HepG2 (cell line): ENCODE data around the gene POLR2B. TPM values are rescaled to one million over a fixed set of nuclear protein-coding genes. Genes with fewer than 3 reads are reported as not detected.

ENCODE experiments used
- ATAC-seq: fragments of 200-7000 bp; cut with Tn5 transposase; 3 replicates; pipeline ENCODE4 v1.9.1; 2020; ENCODE audit warnings: mild to moderate bottlenecking, moderate library complexity
- BruUV-seq: library from RNA; stranded (reverse); fragments of 400-500 nt; replicated peaks from 2 replicates; lab custom pipeline; 2021; lab: Mats Ljungman, UMichigan
- CTCF ChIA-PET: fragments of 300-600 bp; formaldehyde crosslinking; extraction: SDS; loops from one replicate; lab custom pipeline; 2021; ENCODE audit warnings: low total read pairs, inconsistent platforms, low intra/inter-chr PET ratio; lab: Yijun Ruan, JAX
- POLR2A ChIA-PET: fragments of 350-600 bp; sonication (Branson Sonifier 250); formaldehyde crosslinking; loops from one replicate; lab custom pipeline; 2020; ENCODE audit warnings: antibody characterized with exemption, inconsistent platforms; lab: Yijun Ruan, JAX
- DNase-seq: peaks from one replicate; pipeline ENCODE4 v3.0.0-alpha.2; 2015; ENCODE audit warnings: low spot score
- FAIRE-seq: peaks from 3 replicates; lab custom pipeline; 2011; peaks lifted over from hg19 to GRCh38; lab: Jason Lieb, UNC
- H2AFZ ChIP-seq: one replicate; pipeline ENCODE4 v1.6.1; 2011; ENCODE audit warnings: low read length, inconsistent platforms
- H3K27ac ChIP-seq: fragments of 300-600 bp; 3 replicates; pipeline ENCODE4 v1.8.0; 2011; ENCODE audit warnings: mixed run types, mild to moderate bottlenecking, mixed read lengths, low read length, inconsistent platforms; ENCODE audit not compliant: insufficient read depth; ENCODE audit errors: extremely low read length
- H3K27me3 ChIP-seq, 2 experiments: fragments of 200-600 bp in 1 of 2; 2 replicates in 1 of 2; 3 replicates in 1 of 2; pipeline versions ENCODE4 v1.6.0 to v1.8.0; 2011; ENCODE audit warnings: low read length in 2 of 2, mild to moderate bottlenecking in 2 of 2, moderate library complexity in 2 of 2, inconsistent platforms in 1 of 2; ENCODE audit not compliant: insufficient read depth in 2 of 2, control insufficient read depth in 1 of 2
- H3K36me3 ChIP-seq, 2 experiments: fragments of 200-600 bp in 1 of 2; replicated peaks in 1 of 2; 2 replicates in 1 of 2; 3 replicates in 1 of 2; pipeline versions ENCODE4 v1.5.1 to v1.8.0; 2011; ENCODE audit warnings: low read length in 2 of 2, inconsistent platforms in 1 of 2; ENCODE audit not compliant: insufficient read depth in 2 of 2, control insufficient read depth in 1 of 2
- H3K4me1 ChIP-seq: 2 replicates; pipeline ENCODE4 v1.5.1; 2012; ENCODE audit warnings: low read length, inconsistent platforms; ENCODE audit not compliant: insufficient read depth
- H3K4me2 ChIP-seq: 2 replicates; pipeline ENCODE4 v1.6.0; 2011; ENCODE audit warnings: low read depth, low read length, inconsistent platforms
- H3K4me3 ChIP-seq, 3 experiments: fragments of 200-600 bp in 1 of 3; sonication (generic), shearing (Covaris generic) in 1 of 3; replicated peaks in 1 of 3; 2 replicates each; pipeline ENCODE4 v1.5.1; 2011 to 2016; ENCODE audit warnings: low read length in 3 of 3, inconsistent platforms in 2 of 3, low read depth in 2 of 3, mild to moderate bottlenecking in 2 of 3, control low read depth in 1 of 3, mixed read lengths in 1 of 3; ENCODE audit not compliant: insufficient read depth in 1 of 3
- H3K79me2 ChIP-seq: one replicate; pipeline ENCODE4 v1.6.1; 2011; ENCODE audit warnings: low read length, inconsistent platforms; ENCODE audit not compliant: insufficient read depth
- H3K9ac ChIP-seq: 2 replicates; pipeline ENCODE4 v1.6.0; 2011; ENCODE audit warnings: mild to moderate bottlenecking, low read depth, low read length, inconsistent platforms; ENCODE audit not compliant: insufficient read depth
- H3K9me3 ChIP-seq: 2 replicates; pipeline ENCODE4 v1.5.1; 2012; ENCODE audit warnings: mild to moderate bottlenecking, low read length
- H4K20me1 ChIP-seq: 2 replicates; pipeline ENCODE4 v1.6.0; 2011; ENCODE audit warnings: inconsistent platforms, mild to moderate bottlenecking, low read length, moderate library complexity; ENCODE audit not compliant: insufficient read depth
- GZF1 ChIP-seq: sonication (generic); formaldehyde crosslinking; IDR thresholded peaks from 2 replicates; pipeline ENCODE4 v1.5.1; 2020; ENCODE audit warnings: mild to moderate bottlenecking, missing genetic modification reagents
- LCORL ChIP-seq, 2 experiments: fragments of 450-650 bp in 1 of 2; sonication (generic) in 1 of 2; formaldehyde crosslinking in 1 of 2; IDR thresholded peaks; 2 replicates each; pipeline versions ENCODE4 v1.5.0 to v1.6.1; 2017 to 2020; ENCODE audit warnings: antibody characterized with exemption in 1 of 2, missing genetic modification reagents in 1 of 2
- MTF2 ChIP-seq: sonication (generic); formaldehyde crosslinking; IDR thresholded peaks from 2 replicates; pipeline ENCODE4 v1.5.0; 2020; ENCODE audit warnings: missing genetic modification reagents, borderline replicate concordance
- PBX2 ChIP-seq: IDR thresholded peaks from 2 replicates; pipeline ENCODE4 v1.6.1; 2016; ENCODE audit warnings: control low read depth
- POGK ChIP-seq: sonication (generic); formaldehyde crosslinking; conservative IDR thresholded peaks from 2 replicates; pipeline ENCODE4 v1.8.0; 2022; ENCODE audit warnings: mild to moderate bottlenecking, moderate library complexity, missing genetic modification reagents
- PRDM4 ChIP-seq: sonication (generic); formaldehyde crosslinking; IDR thresholded peaks from 2 replicates; pipeline ENCODE4 v1.9.0; 2021; ENCODE audit warnings: missing genetic modification reagents, borderline replicate concordance
- RCOR2 ChIP-seq: IDR thresholded peaks from 2 replicates; pipeline ENCODE4 v1.6.1; 2016; ENCODE audit warnings: missing biosample characterization, missing genetic modification reagents
- TBX2 ChIP-seq: sonication (generic); formaldehyde crosslinking; IDR thresholded peaks from 2 replicates; pipeline ENCODE4 v1.5.0; 2020; ENCODE audit warnings: missing genetic modification reagents, mild to moderate bottlenecking, borderline replicate concordance
- TFE3 ChIP-seq: IDR thresholded peaks from 2 replicates; pipeline ENCODE4 v1.6.1; 2016
- TGIF2 ChIP-seq: IDR thresholded peaks from 2 replicates; pipeline ENCODE4 v1.6.1; 2016; ENCODE audit warnings: control low read depth, missing compliant biosample characterization
- ZHX1 ChIP-seq: sonication (generic); formaldehyde crosslinking; IDR thresholded peaks from 2 replicates; pipeline ENCODE4 v1.8.1; 2022; ENCODE audit warnings: low read depth, mild to moderate bottlenecking, missing genetic modification reagents
- ZMYM2 ChIP-seq: sonication (generic); formaldehyde crosslinking; IDR thresholded peaks from 2 replicates; pipeline ENCODE4 v1.8.0; 2022; ENCODE audit warnings: mild to moderate bottlenecking, missing genetic modification reagents
- ZNF577 ChIP-seq: sonication (generic); formaldehyde crosslinking; IDR thresholded peaks from 2 replicates; pipeline ENCODE4 v1.4.0; 2020; ENCODE audit warnings: mild to moderate bottlenecking, low read depth, missing genetic modification reagents, borderline replicate concordance
- WGBS: methylation state at CpG from one replicate; pipeline ENCODE4 v1.1.6; 2017; ENCODE audit warnings: low lambda C conversion rate; 5-methylcytosine and 5-hydroxymethylcytosine counted together
- in situ Hi-C: cut with HindIII; loops from 2 replicates; pipeline ENCODE4 v1.10.0; 2017; ENCODE audit warnings: low pct_unique_long_range_greater_than_20kb; ENCODE audit not compliant: extremely low pct_ligation_motif_present
- intact Hi-C: fragments of 100-400 bp; cut with micrococcal nuclease; formaldehyde crosslinking; loops from one replicate; pipeline ENCODE4 v1.10.0; 2022; ENCODE audit not compliant: unreplicated experiment
- polyA plus RNA-seq, 8 experiments: library from polyadenylated mRNA; depleted of rRNA in 3 of 8; stranded (reverse) in 7 of 8; unstranded in 1 of 8; fragments of >200 nt; fragmentation: Illumina TruSeq in 4 of 8; extraction: Trizol in 4 of 8; gene quantifications; 2 replicates each; pipeline versions ENCODE4 v1.2.1 to v1.2.3, GENCODE V29; 2011 to 2016; ENCODE audit warnings: low read depth in 4 of 8, missing spikeins in 1 of 8, mixed read lengths in 1 of 8; ENCODE audit not compliant: insufficient read depth in 1 of 8
- total RNA-seq, 5 experiments: library from RNA; depleted of rRNA; stranded (reverse); fragments of >200 nt; fragmentation: Illumina TruSeq; extraction: Trizol; gene quantifications; 2 replicates each; pipeline ENCODE4 v1.2.3, GENCODE V29; 2016; ENCODE audit warnings: low read depth in 1 of 5

POLR2B gene
- total and polyA plus RNA-seq, 2 of the 13 experiments (the other 11 are each of a cell fraction or from before 2014, with no cell fraction given), result 70.6 to 116 TPM

- TF ChIP-seq PBX2 (CRISPR knock-in tag), result no peak
- no peak for TF ChIP-seq ZMYM2 (CRISPR knock-in tag)
- TF ChIP-seq ZNF577, result no peak
Measured at GRCh38 chr4:56972809-56973208, 5.9 kb upstream of the POLR2B start (continued).

- no peak for ATAC-seq
- Histone ChIP-seq H3K4me3 (no peak overlapping the region), H3K4me1 (peaks cover 16% of the 10 kb centered on the region), H3K9me3 (peaks cover 16% of the 10 kb centered on the region), H3K27me3 (no peaks in the 10 kb centered on the region; a peak in 1 of 5 replicates), H4K20me1 (peaks cover 6% of the 10 kb centered on the region; the same call in 1 of the 2 replicates), H3K36me3 (peaks cover 15 to 34% of the 10 kb centered on the region in 2 experiments), H3K4me2 (no peak overlapping the region), H3K9ac (no peak overlapping the region), H2AFZ (no peak overlapping the region), H3K79me2 (peaks cover 33% of the 10 kb centered on the region), H3K27ac (no peak overlapping the region)
- no TSS peak for BruUV-seq
- in situ Hi-C loops (no loop called here), intact Hi-C loops (no loop called here)
- ChIA-PET POLR2A (no interaction called here), CTCF (no interaction called here)
- FAIRE-seq, result no peak
- WGBS, result 97% methylated on average over 3 of the region's 3 CpGs
- no peak for DNase-seq
- no peak for TF ChIP-seq ZHX1 (CRISPR knock-in tag)
- TF ChIP-seq PRDM4, result no peak
- TF ChIP-seq GZF1 (CRISPR knock-in tag), result no peak
- TF ChIP-seq TFE3 (CRISPR knock-in tag), result no peak
- TF ChIP-seq POGK (CRISPR knock-in tag), result no peak
- TF ChIP-seq TGIF2 (CRISPR knock-in tag), result no peak
- no peak for TF ChIP-seq MTF2 (CRISPR knock-in tag)
- no peak for TF ChIP-seq LCORL (IDR thresholded peaks at IDR 0.05)
- TF ChIP-seq LCORL (CRISPR knock-in tag; IDR thresholded peaks at IDR 0.05), result no peak
- no peak for TF ChIP-seq TBX2 (CRISPR knock-in tag)
- no peak for TF ChIP-seq RCOR2 (CRISPR knock-in tag)
Measured at GRCh38 chr4:56973336-56973735, 5.4 kb upstream of the POLR2B start.
